Stimulated activated CD4-positive, alpha-beta T cell treated with anti-CD3 and anti-CD28 coated beads, Interleukin-12 subunit alpha, Interleukin-12 subunit beta, amount 100 ng/mL, for 24 hours (primary cell): ENCODE measurements around the gene ZNF790.
"Not testable (repeated sequence)": the region's sequence is repeated elsewhere in the genome, so short reads cannot be mapped to it uniquely, and the experiment has no call there.

Experiments used
- DNase-seq, 2 experiments: peaks; one replicate each; pipeline ENCODE4 v3.0.0-alpha.2; 2020; ENCODE audit warnings: low read depth in 2 of 2

ZNF790 gene

DNA sequence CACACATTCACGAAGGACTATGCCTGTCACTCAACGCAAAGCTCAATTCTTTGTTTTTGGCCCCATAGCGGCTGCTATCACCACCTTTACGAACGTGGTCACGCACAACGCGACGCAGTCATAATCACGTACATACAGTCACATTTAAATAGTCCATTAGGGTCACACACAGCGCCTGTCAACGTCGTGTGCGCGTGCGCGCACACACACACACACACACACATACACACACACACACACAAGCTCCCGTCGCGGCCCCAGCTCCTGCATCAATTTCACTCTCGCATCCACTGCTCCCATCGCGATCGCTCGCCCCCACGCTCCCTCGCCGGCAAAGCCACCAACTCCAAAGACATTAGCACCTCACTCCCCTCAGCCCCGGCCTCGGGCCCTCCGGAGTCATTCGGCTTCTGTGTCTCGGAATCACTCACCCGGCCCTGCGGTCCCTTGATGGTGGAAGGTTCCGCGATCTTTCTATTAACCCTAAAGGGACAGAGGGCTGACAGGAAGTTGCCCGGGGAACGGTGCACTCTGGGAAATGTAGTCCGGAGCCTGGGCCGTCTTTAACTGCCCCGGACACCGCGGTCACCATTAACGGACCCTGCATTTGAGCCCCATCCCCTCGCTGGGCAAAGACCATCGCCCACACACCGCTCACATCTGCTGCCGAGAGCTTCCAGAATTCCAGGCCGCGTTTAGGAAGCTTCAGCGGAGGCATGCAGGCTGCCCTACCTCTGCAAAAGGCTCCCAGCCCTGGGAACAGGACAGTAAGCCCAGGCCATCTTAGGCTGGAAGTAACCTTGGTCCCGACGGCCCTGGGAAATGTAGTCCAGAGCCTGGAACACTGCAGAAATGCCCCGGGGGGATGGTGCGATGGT is at the start of gene ZNF790:
TSS of gene ZNF790 (minus strand) at position 482 of the 878 bp plus-strand sequence. CDS start 12,768 bp downstream, outside the sequence.
- peak; percentile 70 to 71 for DNase-seq

DNA sequence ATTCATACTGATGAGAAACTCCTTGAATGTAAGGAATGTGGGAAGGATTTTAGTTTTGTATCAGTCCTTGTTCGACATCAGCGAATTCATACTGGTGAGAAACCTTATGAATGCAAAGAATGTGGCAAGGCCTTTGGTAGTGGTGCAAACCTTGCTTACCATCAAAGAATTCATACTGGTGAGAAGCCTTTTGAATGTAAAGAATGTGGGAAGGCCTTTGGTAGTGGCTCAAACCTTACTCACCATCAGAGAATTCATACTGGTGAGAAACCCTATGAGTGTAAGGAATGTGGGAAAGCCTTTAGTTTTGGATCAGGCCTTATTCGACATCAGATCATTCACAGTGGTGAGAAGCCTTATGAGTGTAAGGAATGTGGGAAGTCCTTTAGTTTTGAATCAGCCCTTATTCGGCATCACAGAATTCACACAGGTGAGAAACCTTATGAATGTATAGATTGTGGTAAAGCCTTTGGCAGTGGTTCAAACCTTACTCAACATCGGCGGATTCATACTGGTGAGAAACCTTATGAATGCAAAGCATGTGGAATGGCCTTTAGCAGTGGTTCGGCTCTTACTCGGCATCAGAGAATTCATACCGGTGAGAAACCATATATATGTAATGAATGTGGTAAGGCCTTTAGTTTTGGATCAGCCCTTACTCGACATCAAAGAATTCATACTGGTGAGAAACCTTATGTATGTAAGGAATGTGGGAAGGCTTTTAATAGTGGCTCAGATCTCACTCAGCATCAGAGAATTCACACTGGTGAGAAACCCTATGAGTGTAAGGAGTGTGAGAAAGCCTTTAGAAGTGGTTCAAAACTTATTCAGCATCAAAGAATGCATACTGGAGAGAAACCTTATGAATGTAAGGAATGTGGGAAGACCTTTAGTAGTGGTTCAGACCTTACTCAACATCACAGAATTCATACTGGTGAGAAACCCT is 39.1 kb upstream of the ZNF790 start:
- DNase-seq: no peak

DNA sequence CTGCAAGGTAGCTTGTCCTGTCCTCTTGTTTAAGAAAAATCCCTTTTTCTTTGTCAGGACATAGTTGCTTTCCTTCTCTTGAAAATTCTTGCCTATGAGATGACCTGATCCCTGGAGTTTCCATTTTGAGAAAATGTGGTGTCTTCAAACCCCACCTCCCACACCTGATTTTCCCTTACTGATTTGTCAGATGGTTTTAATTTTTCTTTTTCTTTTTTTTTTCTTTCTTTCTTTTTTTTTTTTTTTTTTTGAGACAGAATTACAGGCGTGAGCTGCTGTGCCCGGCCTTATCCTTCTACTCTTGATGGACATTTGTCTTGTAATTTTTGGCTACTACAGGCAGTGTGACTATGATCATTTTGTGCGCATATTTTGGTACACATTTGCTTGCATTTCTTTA is 13.7 kb upstream of the ZNF790 start:
- no peak for DNase-seq

DNA sequence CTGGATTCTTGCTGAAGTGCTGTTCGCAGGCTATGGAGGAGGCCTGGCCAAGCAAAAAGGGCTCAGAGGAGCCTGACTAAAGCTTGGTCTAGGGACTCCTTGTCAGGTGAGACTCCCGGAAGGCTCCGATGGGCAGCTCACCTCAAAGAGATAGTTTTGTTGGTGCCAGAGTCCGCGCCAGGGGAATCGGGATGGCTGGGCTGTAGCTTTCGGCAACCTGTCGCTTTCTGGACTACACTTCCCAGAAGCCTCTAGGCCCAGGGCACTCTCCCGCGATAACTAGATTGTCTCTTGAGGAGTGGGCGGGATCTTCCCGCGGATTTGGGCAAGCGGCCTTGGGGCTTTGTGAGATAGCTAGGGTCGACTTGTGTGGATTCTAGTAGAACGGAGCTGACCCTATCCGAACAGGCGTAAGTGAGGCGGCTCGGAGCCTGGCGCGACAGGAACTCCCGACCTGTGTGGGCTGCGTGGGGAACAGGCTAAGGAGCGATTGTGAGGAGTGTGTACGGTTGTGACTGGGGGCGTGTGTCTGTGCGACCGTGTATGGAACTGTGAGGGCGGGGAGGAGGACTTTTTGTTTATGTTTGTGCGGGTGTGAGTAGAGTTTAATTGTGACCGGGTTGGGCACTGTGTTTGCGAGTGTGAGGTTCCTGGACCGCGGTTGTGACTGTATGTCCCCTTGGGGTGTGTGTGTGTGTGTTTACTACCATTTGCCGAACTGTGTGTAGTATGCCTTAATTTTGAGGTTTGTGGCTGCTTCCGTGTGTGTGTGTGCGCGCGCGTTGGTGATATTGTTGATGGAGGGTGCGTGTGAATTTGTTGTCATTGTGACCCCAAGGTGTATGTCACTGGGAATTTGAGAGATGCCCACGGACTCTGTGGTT is 12.6 kb upstream of the ZNF790 start, which contains the start of gene ZNF345:
TSS of gene ZNF345 (plus strand) at position 318 of the 884 bp plus-strand sequence. CDS start 25,955 bp downstream, outside the sequence.
- peak; percentile 65 to 73 for DNase-seq

DNA sequence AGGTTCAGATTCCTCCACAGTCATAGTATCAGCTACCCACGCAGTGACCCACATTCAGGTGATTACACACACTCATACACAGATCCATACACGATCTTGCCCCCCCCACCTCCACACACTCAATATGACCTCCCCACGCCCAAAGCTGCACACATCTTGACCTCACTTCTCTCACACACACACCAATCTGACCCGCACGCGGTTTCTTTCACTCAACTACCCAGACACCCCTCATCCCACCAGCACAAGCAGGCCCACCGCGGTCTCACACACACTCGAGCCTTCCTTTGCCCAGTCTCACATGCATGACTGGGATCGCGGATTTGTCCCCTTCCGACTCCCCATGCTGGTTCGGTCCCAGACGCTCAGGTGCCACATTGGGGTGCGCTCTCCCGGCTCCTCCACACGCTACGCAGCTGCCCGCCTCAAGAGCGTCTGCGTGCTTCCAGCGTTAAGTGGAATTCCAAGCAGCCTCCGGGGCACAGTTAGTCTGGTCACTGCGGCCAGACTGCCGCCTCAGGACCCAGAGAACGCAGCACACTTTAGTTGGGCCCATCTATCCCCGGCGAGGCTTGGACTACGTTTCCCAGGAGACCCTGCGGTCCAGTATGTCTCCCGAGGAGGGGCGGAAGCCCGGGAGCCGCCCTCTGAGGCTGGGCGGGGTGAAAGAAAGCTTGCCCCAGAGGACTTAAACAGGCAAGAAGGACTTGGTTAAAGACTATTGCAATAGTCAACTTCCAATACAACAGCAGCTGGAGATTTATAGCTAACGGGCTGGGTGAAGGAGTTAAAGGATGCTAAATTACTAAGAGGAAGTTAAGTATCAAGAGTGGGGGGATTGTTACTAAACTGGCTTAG is 11.7 kb upstream of the ZNF790 start:
- peak; percentile 76 to 78 for DNase-seq

DNA sequence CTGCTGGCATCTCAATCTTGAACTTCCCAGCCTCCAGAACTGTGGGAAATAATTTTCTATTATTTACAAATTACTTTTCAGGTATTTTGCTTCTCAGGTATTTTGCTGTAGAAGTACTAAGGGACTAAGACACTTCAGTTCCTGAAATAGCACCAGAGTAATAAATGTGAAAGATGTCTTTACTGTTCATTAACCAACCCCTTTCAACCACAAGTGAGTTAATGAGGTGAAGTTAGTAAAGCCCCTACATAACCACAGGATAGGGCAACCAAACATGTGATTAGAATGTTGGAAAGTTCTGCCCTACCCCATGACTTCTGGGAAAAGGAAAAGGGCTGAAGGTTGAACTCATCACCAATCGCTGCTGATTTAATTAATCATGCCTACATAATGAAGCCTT is 9.8 kb upstream of the ZNF790 start:
- no peak for DNase-seq

DNA sequence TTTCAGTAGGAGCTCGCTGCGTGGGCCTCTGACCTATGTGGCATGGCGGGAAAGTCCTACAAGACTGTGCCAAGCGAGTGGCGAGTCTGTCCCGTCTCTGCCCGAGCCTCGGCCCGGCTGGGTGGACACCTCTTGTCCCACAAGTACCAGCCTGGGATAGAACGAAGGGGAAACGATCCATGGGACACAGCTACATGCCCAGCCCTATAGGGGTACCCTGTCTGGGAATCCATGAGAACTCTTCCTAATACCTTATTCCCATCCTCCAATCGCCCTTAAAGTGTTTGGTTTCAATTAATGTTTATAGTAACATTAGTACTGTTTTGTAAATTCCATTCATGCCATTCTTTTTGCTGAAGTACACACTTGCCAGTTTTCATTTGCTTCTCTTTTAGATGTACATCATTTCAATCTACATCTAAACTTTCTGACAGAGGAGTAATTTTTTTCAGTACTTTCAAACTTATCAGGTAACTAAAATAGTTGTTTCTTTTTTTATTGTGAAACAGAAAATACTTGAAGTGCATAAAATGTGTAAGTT is 667 bp upstream of the ZNF790 start:
- no peak for DNase-seq

DNA sequence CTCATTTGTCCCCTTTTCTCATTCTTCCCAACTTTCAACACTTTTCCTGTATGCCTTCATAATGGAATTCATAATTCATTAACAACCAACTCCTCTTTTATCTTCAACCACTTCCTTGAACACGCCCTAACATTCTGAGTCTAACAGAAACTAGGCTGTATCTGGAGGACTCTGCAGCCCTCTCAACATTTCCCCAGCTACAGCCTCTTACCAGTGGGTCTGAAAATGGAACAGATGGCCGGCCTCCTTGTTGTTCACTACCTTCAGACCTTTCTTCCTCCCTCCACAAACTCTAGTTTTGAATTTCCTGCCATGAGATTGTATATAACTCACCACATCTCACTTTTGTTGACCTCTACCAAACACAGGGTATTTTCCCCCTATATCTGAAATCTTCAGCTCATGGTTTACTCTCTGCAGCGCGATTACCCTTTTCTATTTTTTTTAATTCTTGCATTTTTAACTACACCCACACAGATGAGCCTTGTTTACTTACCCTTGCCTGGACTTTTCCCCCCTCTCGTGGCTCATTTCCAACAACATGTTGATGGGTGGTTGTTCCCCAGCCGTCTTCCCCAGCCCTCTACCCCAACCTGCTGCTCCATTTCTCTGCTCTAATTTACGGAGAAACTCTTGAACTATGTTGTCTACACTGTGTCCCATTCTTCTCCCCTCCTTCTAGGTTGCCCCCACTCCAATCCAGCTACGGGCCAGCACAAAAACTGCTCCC is 846 bp downstream of the ZNF790 start:
- DNase-seq: no peak

DNA sequence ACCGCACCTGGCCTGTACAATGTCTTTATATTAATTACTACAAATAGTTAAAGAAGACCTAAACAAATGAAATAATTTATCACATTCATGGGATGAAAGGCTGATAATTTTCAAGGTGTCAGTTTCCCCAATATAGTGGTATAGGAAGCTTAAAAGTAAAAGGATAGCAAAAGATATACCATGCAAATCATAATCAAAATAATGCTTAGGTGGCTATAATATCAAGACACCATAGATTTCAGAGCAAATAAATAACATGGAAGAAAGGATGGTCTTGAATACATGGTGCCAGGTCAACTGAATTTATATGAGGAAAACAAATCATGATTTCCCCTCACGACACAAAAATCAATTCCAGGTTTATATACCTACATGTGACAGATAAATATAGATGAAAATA is 4.8 kb downstream of the ZNF790 start:
- no peak for DNase-seq

DNA sequence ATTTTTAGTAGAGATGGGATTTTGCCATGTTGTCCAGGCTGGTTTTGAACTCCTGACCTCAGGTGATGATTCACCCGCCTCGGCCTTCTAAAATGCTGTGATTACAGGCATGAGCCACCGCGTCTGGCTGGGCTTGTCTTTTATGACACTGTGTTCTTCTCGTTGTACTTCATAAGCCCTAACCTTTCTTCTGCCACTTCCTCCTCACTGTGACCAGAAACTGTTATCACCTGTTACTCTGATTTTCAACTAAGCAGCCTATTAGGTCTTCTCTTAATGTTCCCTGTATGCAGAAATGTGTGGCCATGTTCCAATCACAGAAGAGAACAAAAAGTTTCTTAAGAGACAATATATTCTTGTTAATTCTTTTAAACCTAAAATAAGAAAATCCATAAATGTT is 16.4 kb downstream of the ZNF790 start:
- DNase-seq: no peak

DNA sequence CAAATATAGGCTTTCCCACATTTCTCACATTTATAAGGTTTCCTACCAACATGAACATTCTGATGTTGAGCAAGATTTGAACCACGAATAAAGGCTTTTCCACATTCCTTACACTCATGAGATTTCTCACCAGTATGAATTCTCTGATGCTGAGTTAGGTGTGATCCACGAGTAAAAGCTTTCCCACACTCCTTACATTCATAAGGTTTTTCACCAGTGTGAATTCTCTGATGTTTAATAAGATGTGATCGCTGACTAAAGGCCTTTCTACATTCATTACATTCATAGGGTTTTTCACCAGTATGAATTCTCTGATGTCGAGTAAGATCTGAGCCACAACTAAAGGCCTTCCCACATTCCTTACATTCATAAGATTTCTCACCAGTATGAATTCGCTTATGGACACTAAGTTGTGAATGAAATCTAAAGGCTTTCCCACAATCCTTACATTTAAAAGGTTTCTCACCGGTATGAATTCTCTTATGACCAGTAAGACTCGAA is 19.0 kb downstream of the ZNF790 start:
- DNase-seq: no peak

DNA sequence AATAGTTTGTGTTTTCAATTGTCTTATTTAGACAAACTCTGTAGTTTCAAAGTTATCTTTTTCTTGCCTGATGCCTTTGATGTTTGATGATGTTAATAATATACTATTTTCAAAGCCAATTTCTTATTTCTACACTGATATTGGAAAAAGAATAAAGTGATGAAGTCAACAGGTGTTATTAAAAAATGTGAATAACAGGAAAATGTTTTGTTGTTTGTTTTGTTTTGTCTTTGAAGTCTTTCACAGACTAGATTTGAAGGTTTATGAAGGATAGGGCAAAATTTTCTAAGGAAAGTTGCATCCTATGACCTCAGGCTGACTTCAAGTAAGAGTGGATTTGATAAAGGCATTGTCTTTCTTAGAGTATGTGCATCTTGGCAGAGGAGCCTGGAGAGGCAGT is 31.2 kb downstream of the ZNF790 start:
- DNase-seq: no peak

DNA sequence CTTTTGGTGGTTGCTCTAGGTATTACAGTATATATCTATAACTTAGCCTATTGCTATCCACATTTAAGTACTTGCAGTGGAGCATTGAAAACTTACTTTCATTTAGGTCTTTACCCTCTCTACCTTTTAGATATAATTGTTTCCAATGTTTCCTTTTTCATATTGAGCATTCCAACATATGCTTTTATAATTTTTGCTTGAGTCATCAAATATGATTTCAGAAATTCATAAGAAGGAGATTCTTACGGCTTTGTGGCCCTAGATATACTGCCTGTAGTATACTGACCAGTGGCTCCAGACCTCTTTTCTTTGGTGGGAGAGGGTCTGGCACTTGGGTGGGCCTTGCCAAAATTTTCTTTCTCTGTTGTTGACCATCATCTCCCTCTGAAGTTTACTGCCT is 32.8 kb downstream of the ZNF790 start:
- DNase-seq: no peak

DNA sequence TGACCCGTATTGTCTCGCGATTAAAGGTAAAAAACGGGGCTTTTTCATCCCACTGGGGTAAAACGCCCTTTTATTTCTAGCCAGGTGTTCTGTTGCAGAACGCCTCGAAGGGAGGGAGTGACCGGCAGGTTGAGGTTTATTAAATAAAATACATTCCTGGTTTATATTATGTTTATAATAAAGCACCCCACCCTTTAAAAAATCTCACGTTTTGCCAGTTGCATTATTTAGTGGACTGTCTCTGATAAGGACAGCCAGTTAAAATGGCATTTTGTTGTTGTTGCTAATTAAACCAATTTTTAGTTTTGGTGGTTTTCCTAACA is 40.4 kb downstream of the ZNF790 start:
- DNase-seq: no peak

DNA sequence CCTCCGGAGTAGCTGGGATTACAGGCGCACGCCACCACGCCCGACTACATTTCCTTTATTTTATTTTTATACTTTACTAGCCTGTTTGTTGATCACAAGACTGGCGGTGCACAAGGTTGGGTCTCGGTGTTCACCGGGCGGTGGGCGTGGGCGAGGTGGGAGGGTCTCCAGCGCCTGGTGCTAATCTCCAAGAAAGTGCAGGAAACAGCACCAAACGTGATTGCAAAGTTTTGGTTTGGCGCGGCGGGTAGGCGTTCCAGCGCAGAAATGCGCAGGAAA is 41.5 kb downstream of the ZNF790 start:
- no peak for DNase-seq

DNA sequence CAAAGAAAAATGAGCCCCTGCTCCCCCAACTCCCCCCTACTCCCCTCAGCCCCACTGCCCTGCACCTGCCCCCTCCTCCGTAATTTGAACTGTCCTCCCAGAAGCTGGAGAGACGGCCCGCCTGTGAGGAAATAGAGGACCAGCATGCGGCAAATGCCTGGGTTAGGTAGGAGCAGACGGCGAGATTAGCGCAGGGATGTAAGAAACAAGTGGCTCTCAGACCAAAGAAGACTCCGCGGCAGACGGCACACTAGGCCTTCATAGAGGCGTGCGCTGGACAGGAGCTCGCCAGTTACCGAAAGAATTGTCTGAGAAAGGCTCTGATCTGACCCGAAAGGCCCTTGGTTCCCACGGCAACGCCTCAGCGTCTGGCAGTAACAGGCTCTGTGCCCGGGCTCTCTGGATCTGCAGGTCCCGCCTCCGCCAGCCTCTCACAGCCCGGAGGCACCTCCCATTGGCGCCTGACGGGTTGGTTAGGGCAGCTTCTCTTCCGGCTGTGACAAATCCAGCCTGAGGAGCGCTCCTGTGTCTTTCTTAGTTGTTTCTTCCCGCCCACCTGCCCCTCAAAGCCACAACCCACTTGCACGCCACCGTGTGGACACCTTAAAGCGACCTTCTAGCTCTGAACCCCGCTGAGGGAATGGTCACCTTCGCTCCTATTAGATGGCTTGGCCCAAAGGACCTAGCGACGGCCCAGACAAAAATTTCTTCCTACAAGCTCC is 46.6 kb downstream of the ZNF790 start:
- DNase-seq: not testable (repeated sequence)

DNA sequence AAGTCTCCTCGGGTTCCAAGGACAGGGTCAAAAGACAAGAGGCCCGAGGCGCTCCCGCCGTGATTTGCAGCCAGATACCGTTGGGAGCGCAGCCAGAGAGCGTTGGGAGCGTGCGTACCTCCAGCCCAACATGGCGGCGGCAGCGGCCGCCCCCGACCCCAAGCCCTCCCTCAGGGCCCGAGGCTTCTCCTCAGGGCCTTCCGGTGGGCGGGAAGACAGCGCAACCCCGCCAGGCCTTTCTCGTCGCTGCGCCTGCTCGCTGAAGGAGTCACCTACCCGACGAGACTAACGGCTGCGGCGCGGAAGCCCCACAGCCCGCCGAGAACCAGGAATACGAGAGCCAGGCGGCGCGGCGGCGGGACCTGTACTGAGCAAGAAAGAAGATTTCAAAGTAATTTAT is 62.4 kb downstream of the ZNF790 start:
- no peak for DNase-seq

DNA sequence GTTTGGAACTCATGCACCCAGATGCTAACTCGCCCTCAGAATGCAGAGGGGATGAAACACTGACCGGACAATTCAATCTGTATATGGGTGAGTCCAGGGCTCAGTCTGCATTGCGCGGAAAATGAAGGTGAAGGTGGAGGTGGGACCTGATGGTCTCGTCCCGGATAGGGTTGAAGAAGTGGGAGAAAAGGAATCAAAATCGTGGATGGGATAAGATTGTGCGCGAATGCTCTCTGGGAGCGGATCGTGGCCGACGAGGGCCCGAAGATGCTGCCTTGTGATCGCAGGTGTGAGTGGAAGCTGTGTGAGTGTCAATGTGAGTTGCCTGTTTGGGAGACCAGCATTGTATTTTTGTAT is 65.0 kb downstream of the ZNF790 start:
- no peak for DNase-seq
